BJ (cell line): ENCODE measurements around the gene MCC. TPM values are rescaled to one million over a fixed set of nuclear protein-coding genes. Genes with fewer than 3 reads are reported as not detected.

Experiments
- CTCF ChIA-PET: fragments of 350-600 bp; formaldehyde crosslinking; extraction: SDS; loops from one replicate; lab custom pipeline; 2021; ENCODE audit warnings: antibody characterized with exemption, inconsistent platforms; lab: Yijun Ruan, JAX
- POLR2A ChIA-PET: fragments of 300-600 bp; sonication (Branson Sonifier 250); formaldehyde crosslinking; extraction: SDS; loops from one replicate; lab custom pipeline; 2021; ENCODE audit warnings: antibody characterized with exemption; lab: Charles Lee
- DNase-seq: peaks from one replicate; pipeline ENCODE4 v3.0.0-alpha.2; 2011; ENCODE audit warnings: low read depth
- H3K27me3 ChIP-seq: 2 replicates; pipeline ENCODE4 v1.6.0; 2011; ENCODE audit warnings: low read length; ENCODE audit not compliant: control insufficient read depth, insufficient read depth
- H3K36me3 ChIP-seq: 2 replicates; pipeline ENCODE4 v1.5.1; 2011; ENCODE audit warnings: low read length; ENCODE audit not compliant: control insufficient read depth, insufficient read depth
- H3K4me3 ChIP-seq: 2 replicates; pipeline ENCODE4 v1.5.1; 2011; ENCODE audit warnings: low read depth, mild to moderate bottlenecking, control low read depth, low read length
- CTCF ChIP-seq: IDR thresholded peaks from 2 replicates; pipeline ENCODE4 v1.5.1; 2011; ENCODE audit warnings: low read depth, mild to moderate bottlenecking, control low read depth, inconsistent platforms, low read length, moderate library complexity; ENCODE audit not compliant: insufficient read depth
- polyA plus RNA-seq: library from polyadenylated mRNA; depleted of rRNA; stranded (reverse); fragments of >200 nt; gene quantifications from 2 replicates; pipeline ENCODE4 v1.2.3, GENCODE V29; 2011

Gene MCC
- polyA plus RNA-seq, 1 experiment: 2.3 TPM

GRCh38 chr5:113340537-113340936 lies 147.7 kb downstream of the MCC start:
- no peak overlapping the region for H3K4me3 ChIP-seq

DNA sequence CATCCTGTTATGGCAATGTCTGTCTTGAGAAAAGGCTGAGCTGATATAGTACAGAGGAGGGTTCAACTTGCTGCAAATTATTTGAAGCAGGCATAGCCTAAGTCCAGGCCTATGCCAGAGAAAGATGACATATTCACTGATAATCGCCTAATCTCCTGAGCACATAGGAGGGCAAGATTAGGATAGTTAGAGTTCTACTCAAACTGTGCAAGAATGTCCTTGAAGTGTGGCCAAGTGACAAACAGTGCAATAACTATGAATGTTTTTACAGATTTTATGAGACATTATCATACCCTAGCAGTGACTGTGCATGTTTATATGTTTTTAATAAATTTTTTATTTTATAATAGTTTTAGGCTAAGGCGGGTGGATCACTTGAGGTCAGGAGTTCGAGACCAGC lies 149.6 kb downstream of the MCC start:
- Histone ChIP-seq H3K36me3 (no peaks in the 10 kb centered on the region), H3K4me3 (no peak overlapping the region), H3K27me3 (no peaks in the 10 kb centered on the region)
- no peak for DNase-seq
- ChIA-PET POLR2A (no interaction called here), CTCF (interaction anchor here (1.4 to 1.5 kb wide), 2 partner anchors 172 to 343 kb away, joined by 4 to 5 read pairs; no protein-coding TSS in a partner anchor)
- no peak for TF ChIP-seq CTCF

More at GRCh38 chr5:113340537-113340936, 147.7 kb downstream of the MCC start:
- no peaks in the 10 kb centered on the region for H3K27me3 ChIP-seq
- TF ChIP-seq CTCF: no peak
- ChIA-PET CTCF (no interaction called here), POLR2A (no interaction called here)
- no peaks in the 10 kb centered on the region for H3K36me3 ChIP-seq
- no peak for DNase-seq

DNA sequence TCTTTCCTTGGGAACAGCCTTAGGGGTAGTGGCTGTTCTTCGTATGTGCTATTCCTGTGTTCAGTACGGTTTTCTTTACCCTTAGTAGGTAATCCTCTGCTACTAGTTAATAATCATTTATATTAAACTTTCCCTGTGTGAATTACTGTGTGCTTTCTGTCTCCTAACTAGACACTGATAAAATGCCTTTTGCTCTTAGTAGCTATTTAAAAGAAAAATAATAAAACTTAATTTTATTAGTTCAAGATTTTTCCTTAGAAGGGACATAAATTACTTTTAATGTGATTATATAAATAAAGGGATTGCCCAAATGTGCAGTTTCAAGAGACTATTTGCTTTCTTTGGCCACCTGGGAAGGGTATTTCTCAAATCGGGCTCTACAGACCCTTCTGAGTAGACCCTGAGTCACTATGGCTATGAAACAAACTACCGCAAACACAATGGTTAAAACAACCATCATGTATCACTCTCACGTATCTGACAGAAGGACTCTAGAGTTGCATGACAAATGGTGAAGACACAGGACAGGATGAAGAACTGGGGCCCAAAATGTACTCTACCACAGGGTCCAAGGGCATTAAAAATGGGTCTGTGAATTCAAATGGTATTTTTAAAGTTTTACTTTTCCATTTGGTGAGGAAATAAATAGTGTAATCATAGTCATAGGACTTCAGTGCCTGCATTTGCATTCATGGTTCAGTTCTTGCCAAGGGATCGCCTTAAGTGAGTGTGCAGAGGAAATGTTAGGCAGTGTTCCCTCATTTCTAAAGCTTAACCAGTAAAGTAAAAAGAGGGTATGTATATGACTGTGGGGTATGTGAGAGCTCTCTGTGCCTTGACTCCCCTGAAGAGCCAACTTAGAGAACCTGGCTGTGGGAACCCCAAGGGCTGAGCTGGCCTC lies 150.5 kb downstream of the MCC start:
- ChIA-PET POLR2A (no interaction called here), CTCF (interaction anchor here (0.6 to 1.6 kb wide), 10 partner anchors 12 to 342 kb away, joined by 3 to 11 read pairs (median 4); no protein-coding TSS in a partner anchor)
- TF ChIP-seq CTCF: no peak
- Histone ChIP-seq H3K36me3 (no peaks in the 10 kb centered on the region), H3K27me3 (no peaks in the 10 kb centered on the region), H3K4me3 (no peak overlapping the region)
- no peak for DNase-seq

DNA sequence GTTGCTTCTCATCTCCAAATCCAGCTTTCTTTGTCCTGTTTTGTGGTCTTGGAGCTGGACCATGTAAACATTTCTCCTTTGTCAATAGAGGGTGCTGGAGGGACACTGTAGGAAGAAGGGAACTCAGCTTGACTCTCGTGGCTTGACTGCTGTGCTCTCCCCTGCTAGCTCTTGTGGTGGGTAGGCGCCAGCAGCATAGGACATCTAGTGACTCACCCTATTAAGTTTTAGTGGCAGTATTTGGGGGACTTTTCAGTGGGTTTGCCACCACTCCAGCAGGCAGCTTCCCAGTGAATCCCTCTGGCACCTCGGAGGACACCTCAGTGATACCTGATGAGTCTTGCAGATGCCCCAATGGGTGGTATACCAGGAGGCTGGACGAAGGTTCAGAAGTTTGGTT lies 151.3 kb downstream of the MCC start:
- peak; percentile 48 for TF ChIP-seq CTCF
- no peaks in the 10 kb centered on the region for H3K36me3 ChIP-seq
- no peak for DNase-seq
- no peak overlapping the region for H3K4me3 ChIP-seq
- ChIA-PET POLR2A (no interaction called here), CTCF (interaction anchor here (1.0 to 1.6 kb wide), 8 partner anchors 15 to 341 kb away, joined by 3 to 11 read pairs (median 4); no protein-coding TSS in a partner anchor)
- no peaks in the 10 kb centered on the region for H3K27me3 ChIP-seq

- ChIA-PET POLR2A (no interaction called here), CTCF (interaction anchor here (1.6 kb wide), 1 partner anchor 46 kb away, joined by 5 read pairs; no protein-coding TSS in a partner anchor)
- Histone ChIP-seq H3K36me3 (no peaks in the 10 kb centered on the region), H3K4me3 (no peak overlapping the region), H3K27me3 (no peaks in the 10 kb centered on the region)
- TF ChIP-seq CTCF: no peak
- DNase-seq: no peak
Observed at GRCh38 chr5:113333411-113333810, 154.8 kb downstream of the MCC start.
